Measurements from ENCODE around the gene SENP7.

DNA sequence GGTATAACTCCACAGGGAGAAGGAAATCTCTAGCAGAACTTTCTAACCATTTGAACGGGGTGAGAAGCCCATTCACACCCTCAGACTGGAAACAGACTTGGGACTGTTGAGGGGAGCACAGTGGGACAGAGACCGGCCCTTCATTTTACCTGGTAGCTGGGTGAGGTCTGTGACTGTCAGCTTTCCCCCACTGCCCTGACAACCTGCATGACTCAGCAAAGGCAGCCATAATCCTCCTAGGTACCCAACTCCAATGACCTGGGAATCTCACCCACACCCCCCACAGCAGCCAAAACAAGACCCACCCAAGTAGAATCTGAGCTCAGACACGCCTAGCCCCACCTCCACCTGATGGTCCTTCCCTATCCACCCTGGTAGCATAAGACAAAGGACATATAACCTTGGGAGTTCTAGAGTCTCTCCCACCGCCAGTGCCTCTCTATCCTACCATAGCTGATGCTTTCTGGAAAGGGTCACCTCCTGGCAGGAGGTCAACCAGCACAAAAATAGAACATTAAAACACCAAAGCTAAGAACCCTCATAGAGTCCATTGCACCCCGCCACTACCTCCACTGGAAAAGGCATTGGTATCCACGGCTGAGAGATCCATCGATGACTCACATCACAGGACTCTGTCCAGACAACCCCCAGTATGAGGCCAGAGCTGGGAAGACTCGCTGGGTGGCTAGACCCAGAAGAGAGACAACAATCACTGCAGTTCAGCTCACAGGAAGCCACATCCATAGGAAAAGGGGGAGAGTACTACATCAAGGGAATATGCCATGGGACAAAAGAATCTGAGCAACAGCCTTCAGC is 28.0 kb downstream of the SENP7 start:
- TF ChIP-seq, protein P1, sequence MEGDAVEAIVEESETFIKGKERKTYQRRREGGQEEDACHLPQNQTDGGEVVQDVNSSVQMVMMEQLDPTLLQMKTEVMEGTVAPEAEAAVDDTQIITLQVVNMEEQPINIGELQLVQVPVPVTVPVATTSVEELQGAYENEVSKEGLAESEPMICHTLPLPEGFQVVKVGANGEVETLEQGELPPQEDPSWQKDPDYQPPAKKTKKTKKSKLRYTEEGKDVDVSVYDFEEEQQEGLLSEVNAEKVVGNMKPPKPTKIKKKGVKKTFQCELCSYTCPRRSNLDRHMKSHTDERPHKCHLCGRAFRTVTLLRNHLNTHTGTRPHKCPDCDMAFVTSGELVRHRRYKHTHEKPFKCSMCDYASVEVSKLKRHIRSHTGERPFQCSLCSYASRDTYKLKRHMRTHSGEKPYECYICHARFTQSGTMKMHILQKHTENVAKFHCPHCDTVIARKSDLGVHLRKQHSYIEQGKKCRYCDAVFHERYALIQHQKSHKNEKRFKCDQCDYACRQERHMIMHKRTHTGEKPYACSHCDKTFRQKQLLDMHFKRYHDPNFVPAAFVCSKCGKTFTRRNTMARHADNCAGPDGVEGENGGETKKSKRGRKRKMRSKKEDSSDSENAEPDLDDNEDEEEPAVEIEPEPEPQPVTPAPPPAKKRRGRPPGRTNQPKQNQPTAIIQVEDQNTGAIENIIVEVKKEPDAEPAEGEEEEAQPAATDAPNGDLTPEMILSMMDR (IDR thresholded peaks at IDR 0.05) = no peak
- no peak for TF ChIP-seq POLR2A (IDR thresholded peaks at IDR 0.05)
